ENCODE measurements around the gene DRD1. TPM values are rescaled to one million over a fixed set of nuclear protein-coding genes. Genes with fewer than 3 reads are reported as not detected.

Gene DRD1
- not detected for total RNA-seq

- no peaks in the 10 kb centered on the region for H3K9me3 Mint-ChIP-seq
Measured at GRCh38 chr5:175444060-175444904, at the start of gene DRD1. DRD1 (minus strand) TSS chr5:175444182; CDS start chr5:175443099, 1,083 bp downstream.

GRCh38 chr5:175493726-175494125 lies 49.7 kb upstream of the DRD1 start:
- Mint-ChIP-seq H3K36me3 (peaks cover 33% of the 10 kb centered on the region), H3K4me3 (no peak overlapping the region), H3K9me3 (no peaks in the 10 kb centered on the region), H3K27me3 (no peaks in the 10 kb centered on the region), H3K27ac (no peak overlapping the region), H3K4me1 (ENCODE audit: low read depth in 2 of 2) (peaks cover 27 to 31% of the 10 kb centered on the region in 2 donors)
- no peak for ATAC-seq
- DNase-seq (ENCODE audit: low spot score) = no peak

More at GRCh38 chr5:175444060-175444904, at the start of gene DRD1:
- ATAC-seq (peak; percentile 62 to 80), DNase-seq (ENCODE audit: low spot score) (no peak)
- Mint-ChIP-seq H3K4me3 (peak within 1 kb of the TSS; percentile 39), H3K27me3 (peaks cover 47 to 66% of the 10 kb centered on the region in 2 donors), H3K36me3 (no peaks in the 10 kb centered on the region), H3K4me1 (ENCODE audit: low read depth in 2 of 2) (peaks cover 0 to 5% of the 10 kb centered on the region in 2 donors), H3K27ac (no peak within 1 kb of the TSS)

GRCh38 chr5:175493260-175493659 lies 49.3 kb upstream of the DRD1 start:
- ATAC-seq = no peak
- Mint-ChIP-seq H3K27me3 (no peaks in the 10 kb centered on the region), H3K27ac (no peak overlapping the region)

GRCh38 chr5:175491223-175491622 lies 47.2 kb upstream of the DRD1 start:
- Mint-ChIP-seq H3K27me3 (no peaks in the 10 kb centered on the region), H3K4me3 (no peak overlapping the region), H3K36me3 (peaks cover 40% of the 10 kb centered on the region), H3K4me1 (ENCODE audit: low read depth in 2 of 2) (peaks cover 43 to 49% of the 10 kb centered on the region in 2 donors), H3K9me3 (no peaks in the 10 kb centered on the region), H3K27ac (no peak overlapping the region)
- ATAC-seq (no peak), DNase-seq (ENCODE audit: low spot score) (no peak)

More at GRCh38 chr5:175493260-175493659, 49.3 kb upstream of the DRD1 start:
- Mint-ChIP-seq H3K36me3 (peaks cover 31% of the 10 kb centered on the region), H3K4me3 (no peak overlapping the region), H3K4me1 (ENCODE audit: low read depth in 2 of 2) (peaks cover 31 to 36% of the 10 kb centered on the region in 2 donors), H3K9me3 (no peaks in the 10 kb centered on the region)
- DNase-seq (ENCODE audit: low spot score) = no peak

GRCh38 chr5:175489693-175490443 lies 45.9 kb upstream of the DRD1 start:
- ATAC-seq (peak in 1 of 2 donors; percentile 44), DNase-seq (ENCODE audit: low spot score) (no peak)
- Mint-ChIP-seq H3K4me1 (ENCODE audit: low read depth in 2 of 2) (peaks cover 52 to 56% of the 10 kb centered on the region in 2 donors), H3K9me3 (no peaks in the 10 kb centered on the region), H3K27me3 (no peaks in the 10 kb centered on the region), H3K27ac (peak overlapping the region; percentile 47 to 62), H3K36me3 (peaks cover 35% of the 10 kb centered on the region), H3K4me3 (no peak overlapping the region)

GRCh38 chr5:175487514-175488222 lies 43.7 kb upstream of the DRD1 start:
- Mint-ChIP-seq H3K9me3 (no peaks in the 10 kb centered on the region), H3K4me3 (peak overlapping the region; percentile 5), H3K36me3 (peaks cover 25% of the 10 kb centered on the region), H3K4me1 (ENCODE audit: low read depth in 2 of 2) (peaks cover 65% of the 10 kb centered on the region in 2 donors), H3K27ac (peak overlapping the region in 1 of 2 donors; percentile 31), H3K27me3 (no peaks in the 10 kb centered on the region)
- ATAC-seq = no peak
- DNase-seq (ENCODE audit: low spot score) = no peak

- peaks cover 76 to 85% of the 10 kb centered on the region in 2 donors for H3K4me1 Mint-ChIP-seq (ENCODE audit: low read depth in 2 of 2)
- H3K9me3 Mint-ChIP-seq = no peaks in the 10 kb centered on the region
- ATAC-seq = no peak
- H3K27ac Mint-ChIP-seq = peak overlapping the region in 1 of 2 donors; percentile 22
- DNase-seq (ENCODE audit: low spot score) = no peak
- no peak overlapping the region for H3K4me3 Mint-ChIP-seq
- no peaks in the 10 kb centered on the region for H3K27me3 Mint-ChIP-seq
- H3K36me3 Mint-ChIP-seq = peaks cover 27% of the 10 kb centered on the region
Measured at GRCh38 chr5:175485631-175486030, 41.6 kb upstream of the DRD1 start.

- no peaks in the 10 kb centered on the region for H3K9me3 Mint-ChIP-seq
- H3K4me3 Mint-ChIP-seq = peak overlapping the region; percentile 39
- H3K4me1 Mint-ChIP-seq (ENCODE audit: low read depth in 2 of 2) = peaks cover 77 to 86% of the 10 kb centered on the region in 2 donors
- no peak for ATAC-seq
- H3K27ac Mint-ChIP-seq = peak overlapping the region in 1 of 2 donors; percentile 71
- no peaks in the 10 kb centered on the region for H3K27me3 Mint-ChIP-seq
- H3K36me3 Mint-ChIP-seq = peaks cover 31% of the 10 kb centered on the region
- no peak for DNase-seq (ENCODE audit: low spot score)
Measured at GRCh38 chr5:175484829-175485228, 40.8 kb upstream of the DRD1 start.

- DNase-seq (ENCODE audit: low spot score) (no peak), ATAC-seq (no peak)
- Mint-ChIP-seq H3K27ac (peak overlapping the region in 1 of 2 donors; percentile 71), H3K4me1 (ENCODE audit: low read depth in 2 of 2) (peaks cover 77 to 86% of the 10 kb centered on the region in 2 donors), H3K4me3 (peak overlapping the region; percentile 73), H3K36me3 (peaks cover 36% of the 10 kb centered on the region), H3K27me3 (no peaks in the 10 kb centered on the region), H3K9me3 (no peaks in the 10 kb centered on the region)
Measured at GRCh38 chr5:175484322-175484721, 40.3 kb upstream of the DRD1 start.

- Mint-ChIP-seq H3K27ac (peak overlapping the region; percentile 56 to 58), H3K4me3 (peak overlapping the region; percentile 73), H3K9me3 (no peaks in the 10 kb centered on the region), H3K27me3 (no peaks in the 10 kb centered on the region), H3K36me3 (peaks cover 29% of the 10 kb centered on the region), H3K4me1 (ENCODE audit: low read depth in 2 of 2) (peaks cover 70 to 77% of the 10 kb centered on the region in 2 donors)
- DNase-seq (ENCODE audit: low spot score) (no peak), ATAC-seq (peak; percentile 53 to 66)
Measured at GRCh38 chr5:175483337-175483736, 39.4 kb upstream of the DRD1 start.

GRCh38 chr5:175479125-175479881 lies 35.3 kb upstream of the DRD1 start:
- ATAC-seq = no peak
- H3K9me3 Mint-ChIP-seq = no peaks in the 10 kb centered on the region
- H3K4me3 Mint-ChIP-seq = peak overlapping the region; percentile 92
- H3K27me3 Mint-ChIP-seq = peaks cover 4 to 12% of the 10 kb centered on the region in 2 donors
- H3K36me3 Mint-ChIP-seq = peaks cover 21% of the 10 kb centered on the region
- H3K27ac Mint-ChIP-seq = peak overlapping the region; percentile 75 to 83
- H3K4me1 Mint-ChIP-seq (ENCODE audit: low read depth in 2 of 2) = peaks cover 46 to 52% of the 10 kb centered on the region in 2 donors
- DNase-seq (ENCODE audit: low spot score) = no peak

GRCh38 chr5:175478384-175479124 lies 34.6 kb upstream of the DRD1 start, which contains the start of gene SFXN1:
SFXN1 (plus strand) TSS chr5:175478560; CDS start chr5:175492104, 13,544 bp downstream.
- Mint-ChIP-seq H3K27me3 (peaks cover 4 to 18% of the 10 kb centered on the region in 2 donors), H3K36me3 (peaks cover 20% of the 10 kb centered on the region), H3K4me1 (ENCODE audit: low read depth in 2 of 2) (peaks cover 40 to 47% of the 10 kb centered on the region in 2 donors), H3K4me3 (peak within 1 kb of the TSS; percentile 92), H3K9me3 (no peaks in the 10 kb centered on the region), H3K27ac (peak within 1 kb of the TSS; percentile 75 to 83)
- DNase-seq (ENCODE audit: low spot score) (peak; percentile 90), ATAC-seq (peak; percentile 94 to 96)
